Transverse colon (tissue), 3 donors: ENCODE data around the gene RTKN.

Source experiments
- EP300 ChIP-seq: sonication (generic); formaldehyde crosslinking; IDR thresholded peaks from one replicate; pipeline ENCODE4 v1.6.1; 2017; ENCODE audit warnings: antibody characterized with exemption, low read depth
- TF ChIP-seq, protein P1 (sequence below), 5 experiments: fragments of 200-600 bp in 3 of 5; fragments of 450-650 bp in 2 of 5; sonication (generic) in 3 of 5; IDR thresholded peaks; 1 replicate in 2 of 5; 2 replicates in 3 of 5; pipeline ENCODE4 v1.5.1; 2016 to 2017; ENCODE audit warnings: antibody characterized with exemption in 5 of 5, inconsistent platforms in 3 of 5, mild to moderate bottlenecking in 2 of 5, moderate library complexity in 1 of 5

DNA sequence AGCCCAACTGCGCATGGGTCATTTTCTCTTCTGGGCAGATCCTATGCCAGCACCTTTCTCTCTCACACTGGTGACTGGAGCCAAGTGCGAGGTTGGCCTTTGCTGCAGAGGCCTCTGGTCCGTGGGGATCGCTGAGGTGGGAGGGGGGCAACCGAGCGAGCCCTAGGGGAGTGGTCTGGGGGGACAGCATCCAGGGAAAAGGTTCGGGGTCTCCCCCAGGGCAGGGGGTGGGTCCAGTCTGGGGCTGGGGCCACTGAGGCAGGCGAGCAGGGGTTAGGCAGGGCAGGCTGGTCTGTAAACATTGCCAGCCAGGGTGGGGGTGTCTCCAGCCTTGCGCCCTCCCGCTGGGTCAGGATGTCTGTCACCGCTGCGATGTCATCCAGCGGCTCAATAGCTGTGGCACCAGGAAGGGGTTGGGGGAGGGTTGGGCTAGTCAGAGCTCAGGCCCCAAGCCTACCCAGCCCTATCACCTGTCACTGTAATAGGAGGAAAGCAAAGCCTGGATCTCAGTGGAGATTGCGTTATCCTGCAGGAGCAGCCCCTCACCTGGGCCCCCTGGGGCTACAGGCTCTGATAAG is 15.5 kb downstream of the RTKN start:
- TF ChIP-seq, protein P1, sequence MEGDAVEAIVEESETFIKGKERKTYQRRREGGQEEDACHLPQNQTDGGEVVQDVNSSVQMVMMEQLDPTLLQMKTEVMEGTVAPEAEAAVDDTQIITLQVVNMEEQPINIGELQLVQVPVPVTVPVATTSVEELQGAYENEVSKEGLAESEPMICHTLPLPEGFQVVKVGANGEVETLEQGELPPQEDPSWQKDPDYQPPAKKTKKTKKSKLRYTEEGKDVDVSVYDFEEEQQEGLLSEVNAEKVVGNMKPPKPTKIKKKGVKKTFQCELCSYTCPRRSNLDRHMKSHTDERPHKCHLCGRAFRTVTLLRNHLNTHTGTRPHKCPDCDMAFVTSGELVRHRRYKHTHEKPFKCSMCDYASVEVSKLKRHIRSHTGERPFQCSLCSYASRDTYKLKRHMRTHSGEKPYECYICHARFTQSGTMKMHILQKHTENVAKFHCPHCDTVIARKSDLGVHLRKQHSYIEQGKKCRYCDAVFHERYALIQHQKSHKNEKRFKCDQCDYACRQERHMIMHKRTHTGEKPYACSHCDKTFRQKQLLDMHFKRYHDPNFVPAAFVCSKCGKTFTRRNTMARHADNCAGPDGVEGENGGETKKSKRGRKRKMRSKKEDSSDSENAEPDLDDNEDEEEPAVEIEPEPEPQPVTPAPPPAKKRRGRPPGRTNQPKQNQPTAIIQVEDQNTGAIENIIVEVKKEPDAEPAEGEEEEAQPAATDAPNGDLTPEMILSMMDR (IDR thresholded peaks at IDR 0.05) = no peak
- no peak for TF ChIP-seq EP300
